ENCODE data around the gene LPIN3.

The LPIN3 gene

DNA sequence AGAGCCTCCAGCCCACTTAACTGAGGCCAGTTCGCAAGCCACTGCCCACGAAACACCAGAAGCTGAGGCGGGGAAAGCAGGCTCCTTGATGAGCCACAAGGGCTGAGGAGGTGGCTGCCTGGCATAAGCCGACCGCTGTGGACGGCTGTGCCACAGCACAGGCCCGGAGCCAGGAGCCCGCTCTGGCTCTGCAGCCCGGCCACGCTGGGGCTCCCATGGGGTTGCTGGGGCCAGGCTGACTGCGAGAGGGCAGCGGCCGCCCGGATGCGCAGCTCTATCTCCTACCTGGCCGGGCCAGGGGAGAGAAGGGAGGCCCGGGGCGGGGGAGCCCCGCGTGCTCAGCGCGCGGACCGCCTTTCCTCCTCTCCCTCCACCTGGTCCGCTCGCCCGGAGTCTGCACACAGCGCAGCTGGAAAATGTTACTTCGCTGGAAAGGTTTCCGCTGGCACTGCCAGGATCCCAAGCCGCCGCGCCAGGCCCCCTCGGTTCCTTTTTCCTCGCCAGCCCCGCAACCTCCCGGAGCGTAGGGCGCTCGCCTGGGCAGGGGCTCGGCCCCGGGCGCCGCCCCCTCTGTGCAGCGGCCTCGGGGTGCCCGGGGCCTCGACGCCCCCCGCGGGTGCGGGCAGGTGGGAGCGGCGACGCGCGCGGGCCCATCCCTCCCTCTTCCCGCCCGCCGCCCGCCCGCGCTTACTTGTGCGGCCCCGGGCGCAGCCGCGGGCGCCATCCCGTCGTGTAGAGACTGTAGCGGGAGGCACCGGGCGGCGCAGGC lies 25.3 kb downstream of the LPIN3 start:
- no peak overlapping the region for H3K4me3 Mint-ChIP-seq
- H3K27ac Mint-ChIP-seq = no peak overlapping the region
- H3K36me3 Mint-ChIP-seq = no peaks in the 10 kb centered on the region
- H3K9me3 Mint-ChIP-seq = no peaks in the 10 kb centered on the region
- no peak for DNase-seq (ENCODE audit: low spot score in 2 of 2)
- no peak for ATAC-seq
- H3K4me1 Mint-ChIP-seq = peaks cover 7% of the 10 kb centered on the region

DNA sequence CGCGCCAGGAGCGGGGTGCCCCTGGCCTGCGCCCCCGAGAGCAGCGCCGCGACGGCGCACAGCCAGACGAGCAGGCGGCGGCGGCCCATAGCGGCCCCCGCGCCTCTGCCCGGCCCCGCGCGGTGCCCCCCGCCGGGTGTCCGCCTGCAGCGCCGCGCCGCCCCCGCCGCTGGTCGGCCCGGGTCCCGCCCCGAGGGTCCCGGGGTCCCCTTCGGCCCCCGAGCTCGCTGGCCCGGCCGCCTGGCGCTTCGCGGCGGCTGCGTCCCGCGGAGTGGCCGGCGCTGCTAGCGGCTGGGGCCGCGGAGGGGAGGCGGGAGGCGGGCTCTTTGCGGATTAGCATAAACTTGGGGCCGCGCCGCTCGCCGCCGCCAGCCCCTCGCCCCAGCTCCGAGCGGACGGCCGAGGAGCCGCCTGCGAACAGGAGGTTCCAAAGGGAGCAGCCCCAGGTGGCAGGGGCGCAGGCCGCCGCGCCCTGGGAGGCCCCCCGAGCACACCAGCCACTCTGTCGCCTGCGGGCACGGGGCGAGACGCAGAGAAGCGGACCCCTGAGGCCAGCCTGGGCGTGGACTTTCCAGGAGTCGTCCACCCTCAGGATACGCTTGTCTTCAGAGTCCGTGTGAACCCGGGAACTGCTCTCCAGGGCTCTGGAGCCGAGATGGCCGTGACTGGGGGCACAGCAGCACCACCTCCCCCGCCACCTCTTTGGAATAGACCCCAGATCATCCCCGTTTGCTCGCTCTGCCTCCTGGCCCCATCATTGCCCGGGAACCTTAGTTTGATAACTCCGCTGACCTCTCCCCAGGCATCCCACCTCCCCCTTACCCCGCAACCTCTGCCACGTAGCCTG lies 26.1 kb downstream of the LPIN3 start, which contains the start of gene EMILIN3:
Gene EMILIN3 (minus strand): TSS at position 273 of the 847 bp plus-strand sequence. CDS start 184 bp downstream, at position 89.
- no peaks in the 10 kb centered on the region for H3K36me3 Mint-ChIP-seq
- no peaks in the 10 kb centered on the region for H3K9me3 Mint-ChIP-seq
- H3K4me3 Mint-ChIP-seq = peak within 1 kb of the TSS; percentile 35
- DNase-seq (ENCODE audit: low spot score in 2 of 2) (no peak), ATAC-seq (no peak)
- H3K4me1 Mint-ChIP-seq = peaks cover 7% of the 10 kb centered on the region
- no peak within 1 kb of the TSS for H3K27ac Mint-ChIP-seq

GRCh38 chr20:41367393-41367695 lies 26.7 kb downstream of the LPIN3 start:
- DNase-seq (ENCODE audit: low spot score in 2 of 2) (no peak), ATAC-seq (no peak)
- peak overlapping the region; percentile 35 for H3K4me3 Mint-ChIP-seq
- no peak overlapping the region for H3K27ac Mint-ChIP-seq
- peaks cover 7% of the 10 kb centered on the region for H3K4me1 Mint-ChIP-seq
- no peaks in the 10 kb centered on the region for H3K9me3 Mint-ChIP-seq
- H3K36me3 Mint-ChIP-seq = no peaks in the 10 kb centered on the region

- Mint-ChIP-seq H3K9me3 (no peaks in the 10 kb centered on the region), H3K27ac (no peak overlapping the region), H3K4me3 (no peak overlapping the region), H3K4me1 (peaks cover 7% of the 10 kb centered on the region), H3K36me3 (no peaks in the 10 kb centered on the region)
- DNase-seq (ENCODE audit: low spot score in 2 of 2) (no peak), ATAC-seq (no peak)
Observed at GRCh38 chr20:41367956-41368355, 27.3 kb downstream of the LPIN3 start.

DNA sequence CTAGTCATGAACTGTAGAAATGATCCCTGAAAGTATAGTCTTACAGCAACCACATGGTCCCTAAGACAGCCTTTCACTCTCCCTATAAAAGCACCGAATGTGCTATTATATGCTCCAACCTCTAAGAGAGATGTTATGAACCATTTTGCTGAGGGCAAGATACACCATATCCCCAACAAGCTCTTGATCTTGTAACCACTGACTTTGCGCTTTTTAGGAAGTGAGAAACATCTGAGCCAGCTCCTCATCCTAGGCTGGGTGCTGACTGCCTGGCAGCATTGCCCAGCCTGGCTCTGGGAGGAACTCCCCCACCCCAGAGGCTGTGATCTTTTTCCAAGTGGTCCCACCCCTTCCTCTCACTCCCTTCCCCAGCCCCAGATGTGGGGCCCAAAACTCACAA lies 29.1 kb downstream of the LPIN3 start:
- Mint-ChIP-seq H3K27ac (no peak overlapping the region), H3K36me3 (no peaks in the 10 kb centered on the region), H3K9me3 (no peaks in the 10 kb centered on the region), H3K4me1 (peaks cover 7% of the 10 kb centered on the region), H3K4me3 (no peak overlapping the region)
- DNase-seq (ENCODE audit: low spot score in 2 of 2) = no peak
- ATAC-seq = no peak

- Mint-ChIP-seq H3K27ac (no peak overlapping the region), H3K9me3 (no peaks in the 10 kb centered on the region), H3K4me3 (no peak overlapping the region), H3K4me1 (peaks cover 7% of the 10 kb centered on the region), H3K36me3 (no peaks in the 10 kb centered on the region)
- ATAC-seq (no peak), DNase-seq (ENCODE audit: low spot score in 2 of 2) (no peak)
Observed at GRCh38 chr20:41370176-41370575, 29.6 kb downstream of the LPIN3 start.

DNA sequence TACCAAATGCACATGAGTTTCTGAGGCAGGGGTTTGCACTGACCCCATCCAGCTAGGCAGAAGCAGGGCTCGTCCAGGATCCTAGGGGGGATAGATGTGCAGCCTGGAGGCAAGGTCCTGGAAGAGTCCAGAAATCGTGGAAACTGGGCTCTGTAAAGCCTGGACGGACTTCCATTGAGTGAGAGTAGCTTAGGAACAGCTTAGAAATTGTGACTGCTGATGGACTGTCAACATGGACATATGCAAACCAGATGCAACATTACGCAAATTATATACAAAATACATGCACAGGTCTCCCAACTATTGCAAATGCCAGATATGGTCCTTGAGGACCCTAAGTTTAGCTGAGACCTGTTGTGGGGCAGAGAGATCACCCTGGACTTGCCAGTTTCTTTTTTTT lies 30.8 kb downstream of the LPIN3 start:
- H3K9me3 Mint-ChIP-seq = no peaks in the 10 kb centered on the region
- ATAC-seq (no peak), DNase-seq (ENCODE audit: low spot score in 2 of 2) (no peak)
- no peak overlapping the region for H3K4me3 Mint-ChIP-seq
- H3K36me3 Mint-ChIP-seq = no peaks in the 10 kb centered on the region
- peaks cover 7% of the 10 kb centered on the region for H3K4me1 Mint-ChIP-seq
- H3K27ac Mint-ChIP-seq = no peak overlapping the region

DNA sequence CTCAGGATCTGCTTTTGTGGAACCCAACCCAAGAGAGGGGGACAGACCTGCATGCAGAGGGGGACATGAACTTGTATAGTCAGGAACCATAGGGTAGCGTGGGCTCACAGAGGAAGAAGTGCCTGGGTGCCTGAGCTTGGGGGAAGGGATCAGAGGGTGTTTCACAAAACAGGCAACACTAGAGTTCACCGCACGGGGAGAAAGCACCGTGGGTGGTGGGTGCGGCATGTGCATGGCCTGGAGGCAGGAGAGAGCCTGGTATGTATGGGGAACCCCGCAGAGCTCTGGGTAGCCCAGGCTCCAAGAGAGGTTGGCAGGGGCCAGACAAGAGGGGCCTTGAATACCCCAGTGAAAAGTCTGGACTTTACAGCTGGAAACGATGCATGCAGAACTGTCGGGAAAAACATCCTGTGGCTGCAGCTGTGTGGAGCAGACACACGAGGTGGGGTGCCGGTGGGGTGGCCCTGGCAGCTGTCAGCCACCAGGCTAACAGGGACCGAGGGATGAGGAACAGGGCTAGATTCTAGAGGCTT lies 32.7 kb downstream of the LPIN3 start:
- no peaks in the 10 kb centered on the region for H3K9me3 Mint-ChIP-seq
- no peak overlapping the region for H3K27ac Mint-ChIP-seq
- no peak overlapping the region for H3K4me3 Mint-ChIP-seq
- DNase-seq (ENCODE audit: low spot score in 2 of 2) (no peak), ATAC-seq (no peak)
- H3K4me1 Mint-ChIP-seq = no peaks in the 10 kb centered on the region
- no peaks in the 10 kb centered on the region for H3K36me3 Mint-ChIP-seq

DNA sequence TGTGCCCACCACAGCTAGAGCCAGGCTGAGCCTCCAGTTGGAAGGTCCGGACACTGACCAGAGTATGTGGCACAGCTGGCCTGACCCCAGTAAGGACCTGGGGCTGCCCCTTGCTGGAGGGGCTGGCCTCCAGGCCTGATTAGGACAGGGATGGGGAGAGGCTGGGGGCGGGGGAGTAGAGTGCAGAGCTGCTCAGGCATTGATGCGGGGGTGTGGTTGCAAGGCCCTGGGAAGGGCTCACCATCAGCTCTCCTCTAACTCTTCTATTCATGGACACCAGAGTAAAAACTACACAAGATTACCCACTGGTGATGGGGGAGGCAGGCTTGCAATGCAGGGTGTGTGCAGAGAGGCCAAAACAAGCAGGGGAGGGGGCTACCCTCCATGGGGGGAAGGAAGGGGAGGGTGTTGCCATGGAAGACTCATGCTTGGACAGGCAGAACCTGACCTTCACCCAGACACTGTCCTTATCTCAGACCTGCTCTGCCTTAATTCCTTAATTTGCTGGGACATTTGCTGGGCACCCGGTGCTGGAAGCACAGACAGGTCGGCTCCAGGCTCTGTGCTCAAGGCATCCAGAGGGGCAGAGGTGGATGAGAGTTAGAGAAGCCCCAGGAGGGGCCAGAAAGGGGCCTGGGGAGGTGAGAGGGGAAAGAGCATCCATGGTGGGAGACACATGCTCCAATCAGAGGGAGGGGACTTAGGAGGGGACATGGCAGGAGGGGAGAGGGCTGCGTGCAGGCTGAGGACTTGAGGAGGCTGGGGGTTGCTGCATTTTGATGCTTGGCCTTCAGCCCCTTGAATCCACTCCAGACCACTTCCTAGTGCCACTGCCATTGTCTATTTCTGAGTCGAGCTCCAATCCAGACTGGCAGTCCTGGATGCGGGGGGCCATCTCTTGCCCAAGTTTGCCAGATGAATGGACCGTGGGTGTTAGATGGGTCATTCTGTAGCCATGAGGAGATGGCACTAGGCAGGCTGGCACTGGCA lies 33.6 kb downstream of the LPIN3 start:
- DNase-seq (ENCODE audit: low spot score in 2 of 2) (no peak), ATAC-seq (peak; percentile 20)
- no peaks in the 10 kb centered on the region for H3K36me3 Mint-ChIP-seq
- H3K4me1 Mint-ChIP-seq = no peaks in the 10 kb centered on the region
- H3K27ac Mint-ChIP-seq = no peak overlapping the region
- no peaks in the 10 kb centered on the region for H3K9me3 Mint-ChIP-seq
- no peak overlapping the region for H3K4me3 Mint-ChIP-seq

GRCh38 chr20:41375846-41376245 lies 35.2 kb downstream of the LPIN3 start:
- no peak for ATAC-seq
- H3K9me3 Mint-ChIP-seq = no peaks in the 10 kb centered on the region
- H3K27ac Mint-ChIP-seq = no peak overlapping the region
- DNase-seq (ENCODE audit: low spot score in 2 of 2) = no peak
- no peak overlapping the region for H3K4me3 Mint-ChIP-seq
- H3K36me3 Mint-ChIP-seq = no peaks in the 10 kb centered on the region
- peaks cover 5% of the 10 kb centered on the region for H3K4me1 Mint-ChIP-seq

DNA sequence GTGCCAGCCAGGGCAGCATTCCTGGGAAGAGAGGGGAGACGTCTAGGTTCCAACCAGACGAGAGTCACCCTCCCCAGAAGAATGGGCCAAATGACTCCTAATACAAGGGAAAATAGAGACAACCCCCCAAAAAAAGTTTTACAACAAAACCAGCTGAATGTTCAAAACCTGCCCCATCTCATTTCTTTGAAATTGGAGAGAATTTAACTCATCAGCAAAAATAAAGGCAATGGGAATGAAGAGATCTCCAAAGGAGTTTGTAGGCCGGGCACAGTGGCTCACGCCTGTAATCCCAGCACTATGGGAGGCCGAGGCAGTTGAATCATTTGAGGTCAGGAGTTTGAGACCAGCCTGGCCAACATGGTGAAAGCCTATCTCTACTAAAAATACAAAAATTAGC lies 35.7 kb downstream of the LPIN3 start:
- DNase-seq (ENCODE audit: low spot score in 2 of 2) = no peak
- H3K4me3 Mint-ChIP-seq = no peak overlapping the region
- H3K4me1 Mint-ChIP-seq = peaks cover 6% of the 10 kb centered on the region
- no peak for ATAC-seq
- H3K27ac Mint-ChIP-seq = no peak overlapping the region
- no peaks in the 10 kb centered on the region for H3K36me3 Mint-ChIP-seq
- H3K9me3 Mint-ChIP-seq = no peaks in the 10 kb centered on the region

DNA sequence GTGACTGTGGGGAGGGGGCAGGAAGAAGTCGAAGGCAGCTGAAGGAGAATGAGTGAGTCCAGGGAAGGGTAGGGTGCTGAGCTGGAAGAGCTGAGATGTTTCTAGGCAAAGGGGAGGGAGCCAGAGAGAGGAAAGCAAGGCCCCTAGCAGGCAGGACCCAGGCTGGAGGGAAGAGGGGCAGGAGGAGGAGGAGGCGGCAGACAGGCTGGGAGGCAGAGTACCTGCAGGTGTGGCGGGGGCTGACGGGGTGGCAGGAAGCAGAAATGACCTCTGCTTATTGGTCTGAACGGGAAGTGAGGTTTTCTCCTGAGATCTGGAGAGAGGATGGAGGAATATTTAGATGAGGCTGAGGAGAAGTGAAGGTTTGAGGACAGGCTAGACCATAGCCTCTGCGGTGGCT lies 36.7 kb downstream of the LPIN3 start:
- H3K4me3 Mint-ChIP-seq = no peak overlapping the region
- peak overlapping the region; percentile 9 for H3K27ac Mint-ChIP-seq
- ATAC-seq = peak; percentile 25
- H3K4me1 Mint-ChIP-seq = peaks cover 6% of the 10 kb centered on the region
- no peaks in the 10 kb centered on the region for H3K36me3 Mint-ChIP-seq
- no peak for DNase-seq (ENCODE audit: low spot score in 2 of 2)
- no peaks in the 10 kb centered on the region for H3K9me3 Mint-ChIP-seq

GRCh38 chr20:41379551-41379950 lies 38.9 kb downstream of the LPIN3 start:
- no peaks in the 10 kb centered on the region for H3K9me3 Mint-ChIP-seq
- H3K4me1 Mint-ChIP-seq = peaks cover 6% of the 10 kb centered on the region
- H3K27ac Mint-ChIP-seq = no peak overlapping the region
- H3K36me3 Mint-ChIP-seq = no peaks in the 10 kb centered on the region
- DNase-seq (ENCODE audit: low spot score in 2 of 2) (no peak), ATAC-seq (no peak)
- H3K4me3 Mint-ChIP-seq = no peak overlapping the region

DNA sequence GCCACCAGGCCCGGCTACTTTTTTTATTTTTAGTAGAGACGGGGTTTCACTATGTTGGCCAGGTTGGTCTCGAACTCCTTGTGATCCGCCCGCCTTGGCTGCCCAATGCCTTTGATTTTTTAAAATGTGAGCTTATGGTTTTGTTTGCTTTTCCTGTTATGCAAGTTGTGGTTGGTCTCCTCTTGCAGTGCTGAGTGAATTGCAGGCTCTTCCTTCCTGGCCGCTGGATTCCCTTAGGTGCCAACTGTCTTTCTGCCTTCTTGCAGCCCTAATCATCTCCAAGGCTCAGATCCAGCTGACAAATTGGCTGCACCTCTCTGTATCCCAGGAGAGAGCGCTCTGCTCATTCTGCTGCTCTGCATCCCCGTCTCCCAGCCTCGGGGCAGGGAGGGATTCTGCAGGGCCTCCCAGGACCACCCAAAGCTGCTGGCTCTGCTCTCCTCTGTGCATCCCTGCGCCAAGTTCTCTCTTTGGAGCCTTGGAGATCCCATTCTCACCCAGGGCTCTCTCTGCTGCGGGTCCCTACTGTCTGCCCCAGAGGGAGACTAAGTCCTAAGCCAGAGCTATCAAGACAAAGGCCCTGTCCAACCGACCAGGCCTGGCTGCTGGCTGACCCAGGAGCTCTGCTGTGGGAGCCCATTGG lies 40.1 kb downstream of the LPIN3 start:
- H3K4me3 Mint-ChIP-seq = no peak overlapping the region
- no peak overlapping the region for H3K27ac Mint-ChIP-seq
- H3K9me3 Mint-ChIP-seq = no peaks in the 10 kb centered on the region
- peaks cover 6% of the 10 kb centered on the region for H3K4me1 Mint-ChIP-seq
- ATAC-seq (peak; percentile 11), DNase-seq (ENCODE audit: low spot score in 2 of 2) (no peak)
- H3K36me3 Mint-ChIP-seq = no peaks in the 10 kb centered on the region

Measured in stimulated activated effector memory CD8-positive, alpha-beta T cell treated with anti-CD3 and anti-CD28 coated beads, Interleukin-12 subunit alpha, Interleukin-12 subunit beta, amount 100 ng/mL, for 72 hours (primary cell).